ENCODE measurements around the gene TMEM150A.

GRCh38 chr2:85605406-85606115 lies 3.1 kb upstream of the TMEM150A start:
- TF ChIP-seq POLR2AphosphoS5 (IDR thresholded peaks at IDR 0.05): no peak
- no peak for TF ChIP-seq CTCF (IDR thresholded peaks at IDR 0.05)
